DND-41 (cell line): Measurements from ENCODE around the gene EPHA7.

Source experiments
- EZH2 ChIP-seq: IDR thresholded peaks from 3 replicates; pipeline ENCODE4 v1.6.1; 2012; ENCODE audit warnings: borderline replicate concordance, low read depth, mild to moderate bottlenecking, moderate library complexity, low read length, inconsistent platforms; ENCODE audit not compliant: severe bottlenecking
- TF ChIP-seq, protein P1 (sequence below): IDR thresholded peaks from 2 replicates; pipeline ENCODE4 v1.5.1; 2012; ENCODE audit warnings: borderline replicate concordance, low read length, moderate library complexity, mild to moderate bottlenecking; ENCODE audit not compliant: poor library complexity, severe bottlenecking; ENCODE audit errors: extremely low read depth

DNA sequence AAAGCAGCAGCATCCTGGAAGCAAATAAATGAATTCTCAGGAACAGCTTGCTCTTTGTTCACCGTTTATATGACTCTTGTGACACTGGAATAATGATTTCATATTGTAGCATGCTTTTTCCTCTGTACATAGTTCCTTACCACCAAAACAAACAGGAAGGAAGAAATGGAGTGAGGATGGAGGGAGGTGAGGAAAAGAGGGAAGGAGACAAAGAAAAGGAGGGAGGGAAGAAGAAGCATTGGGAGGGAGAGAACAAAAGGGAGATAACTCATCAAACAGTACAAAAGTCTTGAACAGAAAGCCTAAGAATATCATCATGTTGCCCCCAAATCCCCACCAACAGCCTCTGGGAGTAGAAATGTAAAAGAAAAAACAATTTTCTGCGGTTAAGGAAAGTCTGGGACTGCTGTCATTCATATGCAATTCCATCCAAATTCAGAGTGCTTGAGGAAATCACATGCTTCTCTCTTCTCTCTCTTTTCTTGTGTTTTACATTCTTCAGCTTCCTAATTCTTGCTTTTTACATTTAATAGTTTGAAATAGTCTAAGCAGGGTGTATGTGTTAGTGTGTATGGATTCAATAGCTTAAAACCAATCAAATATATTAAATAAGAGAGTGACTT is 81.5 kb downstream of the EPHA7 start:
- TF ChIP-seq, protein P1, sequence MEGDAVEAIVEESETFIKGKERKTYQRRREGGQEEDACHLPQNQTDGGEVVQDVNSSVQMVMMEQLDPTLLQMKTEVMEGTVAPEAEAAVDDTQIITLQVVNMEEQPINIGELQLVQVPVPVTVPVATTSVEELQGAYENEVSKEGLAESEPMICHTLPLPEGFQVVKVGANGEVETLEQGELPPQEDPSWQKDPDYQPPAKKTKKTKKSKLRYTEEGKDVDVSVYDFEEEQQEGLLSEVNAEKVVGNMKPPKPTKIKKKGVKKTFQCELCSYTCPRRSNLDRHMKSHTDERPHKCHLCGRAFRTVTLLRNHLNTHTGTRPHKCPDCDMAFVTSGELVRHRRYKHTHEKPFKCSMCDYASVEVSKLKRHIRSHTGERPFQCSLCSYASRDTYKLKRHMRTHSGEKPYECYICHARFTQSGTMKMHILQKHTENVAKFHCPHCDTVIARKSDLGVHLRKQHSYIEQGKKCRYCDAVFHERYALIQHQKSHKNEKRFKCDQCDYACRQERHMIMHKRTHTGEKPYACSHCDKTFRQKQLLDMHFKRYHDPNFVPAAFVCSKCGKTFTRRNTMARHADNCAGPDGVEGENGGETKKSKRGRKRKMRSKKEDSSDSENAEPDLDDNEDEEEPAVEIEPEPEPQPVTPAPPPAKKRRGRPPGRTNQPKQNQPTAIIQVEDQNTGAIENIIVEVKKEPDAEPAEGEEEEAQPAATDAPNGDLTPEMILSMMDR: no peak
- no peak for TF ChIP-seq EZH2
